PC-3 (cell line): ENCODE results near the gene BTBD2. TPM values are rescaled to one million over a fixed set of nuclear protein-coding genes. Genes with fewer than 3 reads are reported as not detected.

Experiments used
- ATAC-seq: fragments of 200-7000 bp; cut with Tn5 transposase; 2 replicates; pipeline ENCODE4 v1.9.1; 2020; ENCODE audit warnings: mild to moderate bottlenecking, moderate library complexity
- BruUV-seq: library from RNA; stranded (reverse); fragments of 400-500 nt; replicated peaks from 2 replicates; lab custom pipeline; 2021; lab: Mats Ljungman, UMichigan
- CTCF ChIA-PET: fragments of 300-600 bp; sonication (Branson Sonifier 250); formaldehyde crosslinking; loops from one replicate; lab custom pipeline; 2022; ENCODE audit warnings: antibody characterized with exemption; lab: Charles Lee
- POLR2A ChIA-PET: fragments of 300-600 bp; sonication (Branson Sonifier 250); formaldehyde crosslinking; loops from one replicate; lab custom pipeline; 2022; ENCODE audit warnings: antibody characterized with exemption; ENCODE audit not compliant: unreplicated experiment; lab: Charles Lee
- DNase-seq: peaks from one replicate; pipeline ENCODE4 v3.0.0-alpha.2; 2015
- H2AFZ ChIP-seq: fragments of 300-600 bp; sonication (generic); 2 replicates; pipeline ENCODE4 v1.6.0; 2016; ENCODE audit warnings: antibody characterized with exemption, low read length
- H3F3A ChIP-seq: fragments of 300-600 bp; sonication (generic); one replicate; pipeline ENCODE4 v1.6.0; 2017; ENCODE audit warnings: antibody characterized with exemption, low read length, control low read depth, mild to moderate bottlenecking; ENCODE audit not compliant: unreplicated experiment
- H3K27ac ChIP-seq: fragments of 300-600 bp; sonication (generic); 2 replicates; pipeline ENCODE4 v1.5.1; 2016; ENCODE audit warnings: mild to moderate bottlenecking, low read length
- H3K27me3 ChIP-seq: fragments of 300-600 bp; sonication (generic); 2 replicates; pipeline ENCODE4 v1.6.1; 2016; ENCODE audit warnings: low read length, mixed read lengths
- H3K36me3 ChIP-seq: fragments of 300-600 bp; sonication (generic); 2 replicates; pipeline ENCODE4 v1.6.1; 2016; ENCODE audit warnings: low read depth, mixed run types, low read length, mixed read lengths
- H3K4me1 ChIP-seq: fragments of 300-600 bp; sonication (generic); 2 replicates; pipeline ENCODE4 v1.5.1; 2016; ENCODE audit warnings: low read length; ENCODE audit not compliant: insufficient read depth
- H3K4me2 ChIP-seq: fragments of 300-600 bp; sonication (generic); 2 replicates; pipeline ENCODE4 v1.6.0; 2016; ENCODE audit warnings: low read length
- H3K4me3 ChIP-seq: fragments of 300-600 bp; sonication (generic); 2 replicates; pipeline ENCODE4 v1.5.1; 2016; ENCODE audit warnings: mild to moderate bottlenecking, low read length, mixed read lengths
- H3K79me2 ChIP-seq: fragments of 300-600 bp; sonication (generic); 2 replicates; pipeline ENCODE4 v1.6.1; 2017; ENCODE audit warnings: low read length, mixed read lengths
- H3K9ac ChIP-seq: fragments of 300-600 bp; sonication (generic); 2 replicates; pipeline ENCODE4 v1.6.0; 2016; ENCODE audit warnings: mild to moderate bottlenecking, low read length
- H3K9me2 ChIP-seq: fragments of 300-600 bp; sonication (generic); replicated peaks from 2 replicates; pipeline ENCODE4 v1.6.1; 2016; ENCODE audit warnings: mixed run types, low read length, mixed read lengths
- H3K9me3 ChIP-seq: fragments of 300-600 bp; sonication (generic); 2 replicates; pipeline ENCODE4 v1.6.1; 2016; ENCODE audit warnings: low read length, mixed read lengths
- H4K20me1 ChIP-seq: fragments of 300-600 bp; sonication (generic); 2 replicates; pipeline ENCODE4 v1.6.1; 2016; ENCODE audit warnings: low read length, mixed read lengths
- EZH2 ChIP-seq: fragments of 300-600 bp; sonication (generic); IDR thresholded peaks from one replicate; pipeline ENCODE4 v1.6.1; 2017; ENCODE audit warnings: antibody characterized with exemption, mild to moderate bottlenecking, low read length; ENCODE audit not compliant: unreplicated experiment
- EZH2phosphoT487 ChIP-seq: fragments of 300-600 bp; sonication (generic); IDR thresholded peaks from 2 replicates; pipeline ENCODE4 v1.6.1; 2018; ENCODE audit warnings: mild to moderate bottlenecking, antibody characterized with exemption, low read length, borderline replicate concordance
- intact Hi-C: fragments of 100-400 bp; cut with micrococcal nuclease; formaldehyde crosslinking; loops from 2 replicates; pipeline ENCODE4 v1.9.0; 2023
- total RNA-seq: library from RNA; depleted of rRNA; stranded (reverse); fragments of >200 nt; gene quantifications from 2 replicates; pipeline ENCODE4 v1.2.3, GENCODE V29; 2014
- TF ChIP-seq, protein P1 (sequence below): fragments of 300-600 bp; sonication (generic); conservative IDR thresholded peaks from 2 replicates; pipeline ENCODE4 v1.5.1; 2017; ENCODE audit warnings: antibody characterized with exemption, low read depth, mild to moderate bottlenecking, low read length

The BTBD2 gene
- total RNA-seq, 1 experiment from 2014 or later, result 72.0 TPM

- no peak for ATAC-seq
Observed at GRCh38 chr19:2003874-2004273, 11.6 kb downstream of the BTBD2 start.

GRCh38 chr19:1999856-2000515 lies 15.5 kb downstream of the BTBD2 start:
- H4K20me1 ChIP-seq, result no peaks in the 10 kb centered on the region
- peaks cover 5% of the 10 kb centered on the region for H3K36me3 ChIP-seq
- no peaks in the 10 kb centered on the region for H3K27me3 ChIP-seq
- H3F3A ChIP-seq, result no peaks in the 10 kb centered on the region
- H3K9ac ChIP-seq, result no peak overlapping the region
- no peak overlapping the region for H2AFZ ChIP-seq
- DNase-seq (no peak), ATAC-seq (no peak)
- no peak overlapping the region for H3K4me2 ChIP-seq
- CTCF ChIA-PET, result no interaction called here
- H3K4me3 ChIP-seq, result no peak overlapping the region
- no peaks in the 10 kb centered on the region for H3K9me2 ChIP-seq
- no peaks in the 10 kb centered on the region for H3K79me2 ChIP-seq
- BruUV-seq, result no TSS peak
- intact Hi-C loops, result no loop called here
- TF ChIP-seq EZH2phosphoT487 (no peak), EZH2 (no peak)
- TF ChIP-seq, protein P1, sequence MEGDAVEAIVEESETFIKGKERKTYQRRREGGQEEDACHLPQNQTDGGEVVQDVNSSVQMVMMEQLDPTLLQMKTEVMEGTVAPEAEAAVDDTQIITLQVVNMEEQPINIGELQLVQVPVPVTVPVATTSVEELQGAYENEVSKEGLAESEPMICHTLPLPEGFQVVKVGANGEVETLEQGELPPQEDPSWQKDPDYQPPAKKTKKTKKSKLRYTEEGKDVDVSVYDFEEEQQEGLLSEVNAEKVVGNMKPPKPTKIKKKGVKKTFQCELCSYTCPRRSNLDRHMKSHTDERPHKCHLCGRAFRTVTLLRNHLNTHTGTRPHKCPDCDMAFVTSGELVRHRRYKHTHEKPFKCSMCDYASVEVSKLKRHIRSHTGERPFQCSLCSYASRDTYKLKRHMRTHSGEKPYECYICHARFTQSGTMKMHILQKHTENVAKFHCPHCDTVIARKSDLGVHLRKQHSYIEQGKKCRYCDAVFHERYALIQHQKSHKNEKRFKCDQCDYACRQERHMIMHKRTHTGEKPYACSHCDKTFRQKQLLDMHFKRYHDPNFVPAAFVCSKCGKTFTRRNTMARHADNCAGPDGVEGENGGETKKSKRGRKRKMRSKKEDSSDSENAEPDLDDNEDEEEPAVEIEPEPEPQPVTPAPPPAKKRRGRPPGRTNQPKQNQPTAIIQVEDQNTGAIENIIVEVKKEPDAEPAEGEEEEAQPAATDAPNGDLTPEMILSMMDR, result no peak
- POLR2A ChIA-PET, result no interaction called here
- no peak overlapping the region for H3K27ac ChIP-seq
- H3K9me3 ChIP-seq, result no peaks in the 10 kb centered on the region
- no peaks in the 10 kb centered on the region for H3K4me1 ChIP-seq

More at GRCh38 chr19:2003874-2004273, 11.6 kb downstream of the BTBD2 start:
- no TSS peak for BruUV-seq
- Histone ChIP-seq H3K4me2 (no peak overlapping the region), H4K20me1 (no peaks in the 10 kb centered on the region), H3K27ac (no peak overlapping the region), H3K79me2 (0 out of 2 replicates have a peak, but pooled peaks cover 5% of the 10 kb centered on the region), H3K9ac (no peak overlapping the region), H3K9me2 (no peaks in the 10 kb centered on the region), H3K9me3 (no peaks in the 10 kb centered on the region), H2AFZ (no peak overlapping the region), H3K4me1 (no peaks in the 10 kb centered on the region), H3K4me3 (no peak overlapping the region), H3K36me3 (no peaks in the 10 kb centered on the region), H3F3A (no peaks in the 10 kb centered on the region), H3K27me3 (no peaks in the 10 kb centered on the region)
- no peak for DNase-seq
- ChIA-PET POLR2A (no interaction called here), CTCF (no interaction called here)
- TF ChIP-seq, protein P1, result no peak
- TF ChIP-seq EZH2phosphoT487 (no peak), EZH2 (no peak)
- intact Hi-C loops, result no loop called here
